Suppressor macrophage treated with lipopolysaccharide for 1 hour (primary cell): ENCODE data around the gene SMO.
A peak's percentile ranks its signal among the peaks of the same experiment; 100 is the strongest.
"Not testable (repeated sequence)": the region's sequence is repeated elsewhere in the genome, so short reads cannot be mapped to it uniquely, and the experiment has no call there.

ENCODE experiments used
- DNase-seq, 3 donors: peaks; one replicate each; pipeline ENCODE4 v3.0.0-alpha.2; 2020 to 2022

SMO gene

DNA sequence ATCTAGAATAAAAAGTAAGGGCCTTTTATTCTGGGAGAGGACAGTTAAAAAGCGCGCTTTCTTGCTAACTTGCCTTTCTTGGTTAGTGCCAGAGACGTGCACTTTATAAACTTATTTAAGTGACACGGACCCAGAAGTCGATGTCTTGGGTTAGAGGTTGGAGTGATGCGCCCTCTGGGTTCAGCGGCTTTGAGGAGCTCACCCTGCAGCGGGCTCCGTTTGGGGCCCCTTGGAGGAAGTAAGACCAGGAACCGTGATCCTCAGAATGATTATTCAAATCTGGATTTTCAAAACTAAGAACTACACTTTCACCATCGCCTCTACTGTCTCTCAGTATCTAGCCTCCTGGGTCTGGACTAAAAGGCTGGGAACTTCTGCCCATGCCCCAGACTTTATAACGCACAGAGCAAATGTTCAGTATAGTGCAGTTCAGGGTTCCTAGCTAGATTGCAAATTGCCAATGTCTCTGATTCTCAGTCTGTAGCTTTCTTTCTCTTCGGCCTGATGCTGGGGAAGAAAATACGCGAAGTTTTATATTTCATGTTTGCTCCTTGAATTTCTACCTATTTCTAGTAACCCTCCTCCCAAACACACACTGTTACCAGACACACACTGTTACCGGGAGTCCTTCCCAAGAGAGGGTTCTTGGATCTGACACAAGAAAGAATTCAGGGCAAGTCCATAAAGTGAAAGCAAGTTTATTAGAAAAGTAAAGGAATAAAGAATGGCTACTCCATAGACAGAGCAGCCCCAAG, 18.6 kb upstream of the SMO start:
- peak; percentile 56 to 64 (median 60) for DNase-seq

GRCh38 chr7:129170441-129171021, 17.9 kb upstream of the SMO start:
- no peak for DNase-seq

- DNase-seq: not testable (repeated sequence)
Measured at GRCh38 chr7:129173861-129174260, 14.6 kb upstream of the SMO start.

DNA sequence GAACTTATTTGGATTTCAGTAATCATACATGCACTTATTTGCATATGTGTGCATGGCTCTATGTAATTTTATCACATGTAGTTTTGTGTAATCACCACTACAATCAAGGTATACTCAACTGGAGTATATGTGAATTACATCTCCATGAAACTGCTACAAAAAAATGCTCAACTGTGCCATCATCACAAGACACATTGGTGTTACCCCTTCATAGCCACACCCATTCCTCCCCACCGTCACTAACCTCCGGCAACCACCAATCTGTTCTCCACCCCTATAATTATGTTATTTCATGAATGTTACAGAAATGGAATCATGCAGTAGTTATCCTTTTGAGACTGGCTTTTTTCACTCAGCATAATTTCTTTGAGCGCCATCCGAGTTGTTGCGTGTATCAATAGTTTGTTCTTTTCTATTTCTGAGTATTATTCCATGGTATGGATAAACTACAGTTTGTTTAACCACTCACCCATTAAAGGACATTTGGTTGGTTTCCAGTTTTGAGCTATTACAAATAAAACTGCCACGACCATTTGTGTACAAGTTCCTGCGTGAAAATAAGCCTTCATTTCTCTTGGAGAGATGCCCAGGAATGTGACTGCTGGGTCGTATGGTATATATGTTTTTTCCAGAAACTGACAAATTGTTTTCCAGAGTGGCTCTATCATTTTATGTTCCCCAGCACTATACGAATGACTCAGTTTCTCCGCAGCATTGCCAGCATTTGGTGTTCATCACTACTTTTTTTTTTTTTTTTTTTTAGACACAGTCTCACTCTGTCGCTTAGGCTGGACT, 11.3 kb upstream of the SMO start:
- DNase-seq: no peak

DNA sequence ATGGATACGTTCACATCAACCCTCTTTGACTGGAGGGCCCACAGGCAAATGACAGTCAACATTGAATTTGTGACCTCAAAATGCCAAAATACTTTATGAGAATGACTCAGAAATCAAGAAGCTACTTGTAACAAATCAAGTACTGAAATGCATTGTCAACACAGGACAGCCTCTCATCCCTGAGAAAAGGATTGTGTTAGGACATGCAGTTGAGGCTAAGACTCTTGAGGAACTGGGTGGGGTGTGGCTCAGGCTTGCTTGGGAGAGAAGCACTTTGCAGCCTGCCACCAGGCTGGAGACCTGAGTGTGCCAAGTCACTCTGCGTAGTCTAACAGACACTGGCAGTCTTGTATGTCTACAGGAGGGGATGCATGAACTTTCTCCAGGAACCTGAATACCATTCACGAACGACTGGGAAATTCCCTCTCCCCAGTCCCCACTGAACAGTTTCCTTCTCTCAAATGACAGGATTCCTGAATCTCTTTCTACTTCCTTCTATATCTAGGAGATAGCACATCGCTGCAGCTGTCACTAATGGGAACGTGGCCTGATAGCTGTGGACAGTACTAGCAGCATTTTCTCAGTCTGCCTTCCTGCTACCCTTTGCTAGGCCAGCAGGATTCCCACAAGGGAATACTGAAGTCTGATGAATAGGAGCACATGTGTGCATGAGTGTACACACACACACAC, 3.3 kb upstream of the SMO start:
- DNase-seq: no peak

- DNase-seq: no peak
Measured at GRCh38 chr7:129186749-129187260, 1.6 kb upstream of the SMO start.

DNA sequence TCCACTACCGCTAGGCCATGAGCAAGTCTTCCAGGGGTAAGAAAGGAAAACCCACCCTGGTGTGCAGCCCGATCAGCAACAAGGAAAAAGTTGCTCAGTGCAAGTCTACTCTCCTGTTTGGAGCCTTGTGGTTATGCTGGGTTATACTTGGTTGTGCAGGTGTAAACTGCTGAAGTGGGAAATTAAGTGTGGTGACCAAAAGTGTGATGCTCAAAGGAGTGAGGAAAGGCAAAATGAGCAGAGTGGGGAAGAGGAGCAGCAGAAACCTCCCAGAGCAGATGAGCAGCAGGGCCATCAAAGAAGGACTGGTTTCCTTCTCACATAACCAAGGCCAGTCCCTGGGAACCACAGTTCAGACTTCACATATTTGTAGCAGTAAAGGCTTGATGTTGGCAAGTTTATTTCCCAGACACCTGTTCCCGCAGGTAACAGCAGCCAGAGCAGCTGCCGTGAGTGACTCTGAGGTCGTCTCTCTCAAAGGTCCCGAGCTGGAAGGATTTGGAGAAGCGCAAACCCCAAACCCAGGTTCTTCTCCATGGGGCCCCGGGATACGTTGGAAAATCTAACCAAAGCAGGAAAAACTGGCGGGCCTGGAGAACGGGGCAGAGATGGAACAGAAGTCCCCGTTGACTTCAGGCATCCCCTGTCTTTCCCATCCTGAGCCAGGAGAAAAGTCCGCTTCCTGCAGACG, 607 bp upstream of the SMO start:
- no peak for DNase-seq

DNA sequence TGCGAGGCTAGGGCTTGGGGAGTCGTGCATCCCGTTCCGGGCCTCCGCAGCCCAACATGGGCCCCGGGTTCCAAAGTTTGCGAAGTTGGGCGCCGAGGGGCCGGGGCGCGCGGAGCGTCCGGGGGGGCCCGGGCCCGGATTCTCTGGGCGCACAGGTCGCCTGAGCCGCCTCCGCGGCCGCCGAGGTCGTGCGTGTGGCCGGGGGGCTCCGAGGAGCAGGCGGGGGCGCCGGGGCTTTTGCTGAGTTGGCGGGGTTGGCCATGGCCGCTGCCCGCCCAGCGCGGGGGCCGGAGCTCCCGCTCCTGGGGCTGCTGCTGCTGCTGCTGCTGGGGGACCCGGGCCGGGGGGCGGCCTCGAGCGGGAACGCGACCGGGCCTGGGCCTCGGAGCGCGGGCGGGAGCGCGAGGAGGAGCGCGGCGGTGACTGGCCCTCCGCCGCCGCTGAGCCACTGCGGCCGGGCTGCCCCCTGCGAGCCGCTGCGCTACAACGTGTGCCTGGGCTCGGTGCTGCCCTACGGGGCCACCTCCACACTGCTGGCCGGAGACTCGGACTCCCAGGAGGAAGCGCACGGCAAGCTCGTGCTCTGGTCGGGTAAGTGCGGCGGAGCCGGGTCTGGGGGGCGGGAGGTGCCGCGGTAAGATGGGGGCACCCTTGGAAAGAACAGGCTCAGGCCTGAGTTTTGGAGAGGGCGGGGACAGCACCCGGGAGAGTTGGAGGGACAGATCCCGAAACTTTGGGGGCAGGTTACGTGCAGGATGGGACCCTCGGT, 643 bp downstream of the SMO start:
- DNase-seq: peak in 2 of 3 donors; percentile 49 to 69

DNA sequence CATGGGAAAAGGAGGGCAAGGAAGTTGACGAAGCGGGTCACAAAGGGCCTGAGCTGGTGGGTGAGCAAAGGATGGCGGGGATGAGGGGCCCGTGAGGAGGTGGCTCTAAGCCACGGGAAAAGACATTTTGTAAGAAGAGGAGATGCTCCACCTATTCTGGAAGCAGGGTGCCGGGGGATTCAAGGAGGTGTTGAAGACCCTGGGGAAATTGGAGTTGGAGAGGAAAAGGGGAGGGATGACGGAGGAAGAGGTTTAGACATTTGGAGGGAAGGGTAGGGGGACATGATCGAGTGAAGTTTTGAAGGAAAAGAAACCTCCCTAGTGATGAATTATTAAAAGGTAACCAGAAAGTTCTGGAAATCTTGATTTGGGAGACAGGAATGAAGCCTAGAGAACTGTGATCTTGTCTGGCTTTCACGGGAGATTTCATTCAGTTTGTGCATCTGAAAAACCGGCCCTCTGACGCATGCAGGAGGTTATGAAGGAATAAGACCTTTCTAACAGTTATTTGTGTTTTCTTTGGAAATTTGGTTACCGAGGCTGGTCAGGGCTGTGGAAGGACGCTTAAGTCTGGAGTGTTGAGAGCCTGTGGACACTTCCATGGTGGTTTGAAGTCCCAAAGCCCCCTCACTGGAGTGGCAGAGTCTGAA, 1.4 kb downstream of the SMO start:
- DNase-seq: no peak

- no peak for DNase-seq
Measured at GRCh38 chr7:129191272-129191671, 2.8 kb downstream of the SMO start.

DNA sequence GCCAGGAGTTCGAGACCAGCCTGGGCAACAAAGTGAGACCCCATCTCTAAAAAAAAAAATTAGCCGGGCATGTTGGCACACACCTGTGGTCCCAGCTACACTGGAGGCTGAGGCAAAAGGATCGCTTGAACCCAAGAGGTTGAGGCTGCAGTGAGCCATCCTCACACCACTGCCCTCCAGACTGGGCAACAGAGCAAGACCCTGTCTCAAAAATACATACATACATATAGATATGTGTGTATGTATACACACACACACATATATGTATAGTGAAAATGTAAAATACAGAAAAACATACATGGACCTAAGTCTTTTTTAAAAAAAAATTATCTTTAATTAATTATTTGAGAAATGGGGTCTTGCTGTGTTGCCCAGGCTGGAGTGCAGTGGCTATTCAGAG, 5.5 kb downstream of the SMO start:
- no peak for DNase-seq

- peak; percentile 43 to 60 (median 57) for DNase-seq
Measured at GRCh38 chr7:129197771-129198170, 9.3 kb downstream of the SMO start.

DNA sequence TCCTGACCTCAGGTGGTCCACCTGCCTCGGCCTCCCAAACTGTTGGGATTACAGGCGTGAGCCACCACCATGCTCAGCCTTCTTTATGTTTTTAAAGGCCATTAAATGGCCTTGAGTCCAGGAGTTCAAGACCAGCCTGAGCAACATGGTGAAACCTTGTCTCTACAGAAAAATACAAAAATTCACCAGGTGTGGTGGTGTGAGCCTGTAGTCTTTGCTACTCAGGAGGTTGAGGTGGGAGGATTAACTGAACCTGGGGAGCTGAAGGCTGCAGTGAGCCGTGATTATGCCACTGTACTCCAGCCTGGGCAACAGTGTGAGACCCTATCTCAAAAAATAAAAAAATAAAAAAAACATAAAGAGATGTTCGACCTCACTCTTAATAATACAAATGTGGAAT, 11.0 kb downstream of the SMO start:
- DNase-seq: no peak

DNA sequence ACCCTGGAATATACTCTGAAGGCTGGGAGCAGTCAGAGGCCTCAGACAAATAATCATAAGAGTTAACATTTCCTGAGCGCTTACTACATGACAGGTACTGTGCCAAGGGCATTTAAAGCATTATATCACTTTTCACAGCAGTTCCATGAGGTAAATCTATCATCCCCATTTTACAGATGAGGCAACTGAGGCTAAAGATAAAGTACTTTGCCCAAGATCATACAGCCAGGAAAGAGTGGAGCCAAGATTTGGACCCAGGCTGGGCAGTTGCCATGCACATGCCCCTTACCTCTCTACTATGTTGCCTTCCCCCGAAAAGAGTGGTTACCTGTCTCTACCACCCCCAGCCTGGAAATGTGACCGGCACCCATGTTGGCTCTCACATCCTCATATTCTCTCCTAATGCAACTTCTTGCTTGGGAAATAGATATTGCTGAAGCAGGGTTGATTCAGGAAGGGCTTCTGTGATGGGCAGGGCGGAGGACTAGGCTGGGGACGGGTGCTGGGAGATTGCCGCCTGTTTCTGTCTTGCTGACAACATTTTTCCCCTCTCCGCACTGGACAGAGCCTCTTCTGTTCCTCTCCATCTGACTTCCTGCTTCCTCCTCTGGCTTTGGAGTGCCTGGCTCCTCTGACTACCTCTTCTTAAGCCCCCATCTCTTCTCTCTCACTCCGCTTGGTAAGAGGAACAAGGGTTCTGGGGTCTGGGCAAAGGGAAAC, 13.8 kb downstream of the SMO start:
- DNase-seq: peak in 2 of 3 donors; percentile 37 to 39

GRCh38 chr7:129203050-129203741, 14.8 kb downstream of the SMO start:
- DNase-seq: no peak

- peak in 1 of 3 donors; percentile 6 for DNase-seq
Measured at GRCh38 chr7:129205126-129205818, 16.8 kb downstream of the SMO start.

DNA sequence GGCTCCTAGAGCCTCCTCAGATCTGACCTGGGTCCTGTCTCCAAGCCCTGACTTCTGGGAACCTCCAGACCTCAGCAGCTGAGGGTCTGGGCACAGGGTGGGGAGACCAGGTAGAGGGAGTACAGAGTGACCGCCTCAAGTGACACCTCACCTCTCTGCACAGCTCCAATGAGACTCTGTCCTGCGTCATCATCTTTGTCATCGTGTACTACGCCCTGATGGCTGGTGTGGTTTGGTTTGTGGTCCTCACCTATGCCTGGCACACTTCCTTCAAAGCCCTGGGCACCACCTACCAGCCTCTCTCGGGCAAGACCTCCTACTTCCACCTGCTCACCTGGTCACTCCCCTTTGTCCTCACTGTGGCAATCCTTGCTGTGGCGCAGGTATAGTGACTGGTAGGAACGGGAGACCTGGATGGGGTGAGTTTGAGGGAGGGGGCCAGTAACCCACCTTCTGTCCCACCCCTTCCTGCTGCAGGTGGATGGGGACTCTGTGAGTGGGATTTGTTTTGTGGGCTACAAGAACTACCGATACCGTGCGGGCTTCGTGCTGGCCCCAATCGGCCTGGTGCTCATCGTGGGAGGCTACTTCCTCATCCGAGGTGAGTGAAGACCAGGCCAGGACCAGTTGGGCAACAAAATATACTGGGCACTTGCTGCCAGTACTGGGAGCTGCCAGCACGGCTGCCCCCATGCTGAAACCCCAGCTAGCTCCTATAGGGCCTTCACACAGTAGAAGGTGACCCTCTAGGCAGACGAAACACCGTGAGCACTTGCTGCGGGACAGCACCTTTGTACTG, 17.8 kb downstream of the SMO start:
- peak in 2 of 3 donors; percentile 18 to 25 for DNase-seq

DNA sequence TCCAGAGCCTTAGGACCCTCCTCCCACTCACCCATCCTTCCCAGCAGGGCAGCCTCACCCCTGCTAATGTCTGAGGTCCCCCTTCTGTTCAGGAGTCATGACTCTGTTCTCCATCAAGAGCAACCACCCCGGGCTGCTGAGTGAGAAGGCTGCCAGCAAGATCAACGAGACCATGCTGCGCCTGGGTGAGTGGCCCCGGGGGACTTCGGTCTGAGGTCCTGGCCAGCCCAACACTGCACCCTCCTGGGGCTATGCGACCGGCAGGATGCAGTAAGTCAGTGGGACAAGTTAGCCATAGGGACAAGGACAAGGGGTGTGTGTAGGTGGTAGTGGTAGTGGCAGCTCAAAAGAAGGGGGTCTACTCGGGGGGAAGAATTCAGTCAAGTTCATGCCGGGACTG, 20.2 kb downstream of the SMO start:
- DNase-seq: peak in 1 of 3 donors; percentile 18
